ENCODE measurements around the gene OR4M1. TPM values are rescaled to one million over a fixed set of nuclear protein-coding genes. Genes with fewer than 3 reads are reported as not detected.

The OR4M1 gene
- total RNA-seq, 8 experiments from 2014 or later = 0.13 to 0.81 (median 0.24) TPM; not detected in 4

Other genes starting within 250 kb of the OR4M1 start
- not detected for gene OR11H2, start 59.6 kb upstream of the OR4M1 start, total RNA-seq
- gene OR4Q3, start 29.9 kb upstream of the OR4M1 start, total RNA-seq = under 1 TPM in 3 of 8 experiments, not detected in 5; 0.18 to 0.38 (median 0.18) TPM
- gene OR4N2, start 30.3 kb downstream of the OR4M1 start, total RNA-seq = under 1 TPM in 5 of 8 experiments, not detected in 3; 0.14 to 0.71 (median 0.24) TPM
- under 1 TPM in 5 of 8 experiments, not detected in 3; 0.10 to 0.71 (median 0.15) TPM for gene OR4K2, start 101.6 kb downstream of the OR4M1 start, total RNA-seq
- under 1 TPM in 1 of 8 experiments, not detected in 7; 0.17 TPM for gene OR4K5, start 147.1 kb downstream of the OR4M1 start, total RNA-seq
- gene OR4K1, start 157.4 kb downstream of the OR4M1 start, total RNA-seq = under 1 TPM in 2 of 8 experiments, not detected in 6; 0.41 to 0.52 TPM
- under 1 TPM in 2 of 8 experiments, not detected in 6; 0.18 to 0.47 TPM for gene OR4K15, start 202.1 kb downstream of the OR4M1 start, total RNA-seq
- gene OR4Q2, start 228.7 kb downstream of the OR4M1 start, total RNA-seq = under 1 TPM in 1 of 8 experiments, not detected in 7; 0.19 TPM
- gene OR4K14, start 245.8 kb downstream of the OR4M1 start, total RNA-seq = not detected

Measured in motor neuron (in vitro differentiated cells).